Body of pancreas (tissue), 4 donors: ENCODE data around the gene LRRC23. TPM values are rescaled to one million over a fixed set of nuclear protein-coding genes. Genes with fewer than 3 reads are reported as not detected.

ENCODE experiments used
- ATAC-seq: fragments of 150-250 bp; one replicate; pipeline ENCODE4 v1.9.1; 2016
- DNase-seq, 4 donors: peaks; one replicate each; pipeline ENCODE4 v3.0.0-alpha.2; 2019
- H3K27ac ChIP-seq, 4 donors: fragments of 200-600 bp; sonication (generic); 1 replicate in 3 of 4; 2 replicates in 1 of 4; pipeline versions ENCODE4 v1.5.1 to v1.6.1; 2016 to 2019; ENCODE audit warnings: mild to moderate bottlenecking in 1 of 4, mixed read lengths in 1 of 4, moderate library complexity in 1 of 4
- H3K27me3 ChIP-seq, 2 donors: fragments of 200-600 bp; sonication (generic); one replicate each; pipeline ENCODE4 v1.6.0; 2016; ENCODE audit warnings: mild to moderate bottlenecking in 1 of 2
- H3K36me3 ChIP-seq, 2 donors: fragments of 200-600 bp; sonication (generic); replicated peaks in 1 of 2; 2 replicates each; pipeline ENCODE4 v1.5.1; 2016; ENCODE audit warnings: low read depth in 2 of 2; ENCODE audit not compliant: insufficient read depth in 1 of 2
- H3K4me1 ChIP-seq: fragments of 200-600 bp; sonication (generic); one replicate; pipeline ENCODE4 v1.6.0; 2016
- H3K4me3 ChIP-seq, 2 donors: fragments of 200-600 bp; sonication (generic); 1 replicate in 1 of 2; 2 replicates in 1 of 2; pipeline ENCODE4 v1.5.1; 2016 to 2019
- H3K9me3 ChIP-seq, 3 donors: fragments of 200-600 bp; sonication (generic); 1 replicate in 2 of 3; 2 replicates in 1 of 3; pipeline ENCODE4 v1.5.1; 2016
- CTCF ChIP-seq, 7 experiments: fragments of 450-650 bp in 4 of 7; fragments of 200-600 bp in 3 of 7; sonication (generic) in 3 of 7; IDR thresholded peaks; one replicate each; pipeline ENCODE4 v1.5.1; 2016 to 2019; ENCODE audit warnings: antibody characterized with exemption in 7 of 7
- POLR2A ChIP-seq, 3 donors: fragments of 450-650 bp; IDR thresholded peaks; one replicate each; pipeline ENCODE4 v1.6.1; 2016; ENCODE audit warnings: antibody characterized with exemption in 3 of 3, mild to moderate bottlenecking in 2 of 3
- WGBS, 2 donors: methylation state at CpG; one replicate each; pipeline ENCODE4 v1.1.5; 2017; 5-methylcytosine and 5-hydroxymethylcytosine counted together
- intact Hi-C: fragments of 100-400 bp; cut with DNase I; formaldehyde crosslinking; loops from one replicate; pipeline ENCODE4 v1.15.1; 2023
- total RNA-seq, 2 donors: library from RNA; depleted of rRNA; stranded (reverse); fragments of >200 nt; gene quantifications; one replicate each; pipeline ENCODE4 v1.1.0, GENCODE V29; 2016

Gene LRRC23
- total RNA-seq, 2 donors from 2014 or later = 7.0 to 21.1 TPM

- peak; percentile 19 to 61 (median 61) for TF ChIP-seq POLR2A (IDR thresholded peaks at IDR 0.05)
- TF ChIP-seq CTCF (IDR thresholded peaks at IDR 0.05) = no peak
- Histone ChIP-seq H3K4me1 (peaks cover 58% of the 10 kb centered on the region), H3K27ac (peak within 1 kb of the TSS; percentile 88 to 94 (median 93)), H3K4me3 (peak within 1 kb of the TSS; percentile 62 to 77), H3K9me3 (no peaks in the 10 kb centered on the region), H3K27me3 (no peaks in the 10 kb centered on the region), H3K36me3 (no peaks in the 10 kb centered on the region)
- ATAC-seq = peak; percentile 50
- WGBS, 2 donors = 0 to 2% methylated on average over 41 to 59 of the region's 66 CpGs
- peak; percentile 71 to 75 (median 72) for DNase-seq
- intact Hi-C loops = no loop called here
Measured at GRCh38 chr12:6927379-6928021, 22.9 kb downstream of the LRRC23 start, which contains the start of gene ATN1. TSS of gene ATN1 (plus strand) at chr12:6927959. CDS start at chr12:6934002, 6,043 bp downstream.

DNA sequence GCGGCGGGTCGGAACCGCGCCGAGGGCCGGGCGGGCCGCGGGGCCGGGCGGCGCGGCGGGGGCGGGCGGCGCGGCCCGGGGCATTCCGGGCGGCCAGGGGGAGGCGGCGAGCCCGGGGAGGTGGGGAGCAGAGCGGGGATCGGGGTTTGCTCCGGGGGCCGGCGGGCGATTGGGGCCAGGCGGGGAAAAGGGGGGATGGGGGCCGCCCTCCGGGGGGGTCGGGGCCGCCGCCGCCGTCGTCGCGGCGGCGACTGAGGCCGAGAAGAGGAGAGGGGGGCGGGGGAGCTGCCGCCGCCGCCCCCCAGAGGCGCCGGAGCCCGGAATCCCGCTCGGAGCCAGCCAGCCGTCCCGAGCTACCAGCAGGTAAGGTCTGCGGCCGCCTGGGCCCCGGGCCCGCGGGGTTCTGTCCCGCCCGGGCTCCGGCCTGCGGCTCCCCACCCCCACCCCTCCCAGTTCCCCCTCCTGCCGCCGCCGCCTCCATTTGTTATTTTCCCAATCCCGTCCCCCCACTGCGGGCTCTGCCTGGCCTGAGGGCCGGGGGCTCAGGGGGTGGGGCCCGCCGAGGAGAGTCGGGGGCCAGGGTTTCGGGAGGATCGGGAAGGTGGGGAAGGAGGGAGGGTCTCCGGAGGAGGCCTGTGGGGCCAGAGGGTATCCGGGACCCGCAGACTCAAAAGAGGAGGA, 23.5 kb downstream of the LRRC23 start:
- no peak for TF ChIP-seq CTCF (IDR thresholded peaks at IDR 0.05)
- no peak for TF ChIP-seq POLR2A (IDR thresholded peaks at IDR 0.05)
- ATAC-seq (peak; percentile 9), DNase-seq (peak in 2 of 4 donors; percentile 40 to 51)
- WGBS, 2 donors = 1% methylated on average over 10 to 33 of the region's 79 CpGs
- Histone ChIP-seq H3K36me3 (no peaks in the 10 kb centered on the region), H3K4me3 (peak overlapping the region; percentile 50 to 77), H3K27ac (peak overlapping the region; percentile 87 to 93 (median 90)), H3K4me1 (peaks cover 58% of the 10 kb centered on the region), H3K9me3 (no peaks in the 10 kb centered on the region), H3K27me3 (no peaks in the 10 kb centered on the region)
- intact Hi-C loops = no loop called here

GRCh38 chr12:6928703-6929407, 24.2 kb downstream of the LRRC23 start:
- DNase-seq (no peak), ATAC-seq (no peak)
- WGBS, 2 donors = 6 to 7% methylated on average over 19 of the region's 19 CpGs
- Histone ChIP-seq H3K36me3 (no peaks in the 10 kb centered on the region), H3K4me3 (peak overlapping the region; percentile 50 to 77), H3K9me3 (no peaks in the 10 kb centered on the region), H3K4me1 (peaks cover 58% of the 10 kb centered on the region), H3K27ac (peak overlapping the region; percentile 87 to 93 (median 90)), H3K27me3 (no peaks in the 10 kb centered on the region)
- TF ChIP-seq CTCF (IDR thresholded peaks at IDR 0.05) (no peak), POLR2A (IDR thresholded peaks at IDR 0.05) (no peak)
- intact Hi-C loops = no loop called here

DNA sequence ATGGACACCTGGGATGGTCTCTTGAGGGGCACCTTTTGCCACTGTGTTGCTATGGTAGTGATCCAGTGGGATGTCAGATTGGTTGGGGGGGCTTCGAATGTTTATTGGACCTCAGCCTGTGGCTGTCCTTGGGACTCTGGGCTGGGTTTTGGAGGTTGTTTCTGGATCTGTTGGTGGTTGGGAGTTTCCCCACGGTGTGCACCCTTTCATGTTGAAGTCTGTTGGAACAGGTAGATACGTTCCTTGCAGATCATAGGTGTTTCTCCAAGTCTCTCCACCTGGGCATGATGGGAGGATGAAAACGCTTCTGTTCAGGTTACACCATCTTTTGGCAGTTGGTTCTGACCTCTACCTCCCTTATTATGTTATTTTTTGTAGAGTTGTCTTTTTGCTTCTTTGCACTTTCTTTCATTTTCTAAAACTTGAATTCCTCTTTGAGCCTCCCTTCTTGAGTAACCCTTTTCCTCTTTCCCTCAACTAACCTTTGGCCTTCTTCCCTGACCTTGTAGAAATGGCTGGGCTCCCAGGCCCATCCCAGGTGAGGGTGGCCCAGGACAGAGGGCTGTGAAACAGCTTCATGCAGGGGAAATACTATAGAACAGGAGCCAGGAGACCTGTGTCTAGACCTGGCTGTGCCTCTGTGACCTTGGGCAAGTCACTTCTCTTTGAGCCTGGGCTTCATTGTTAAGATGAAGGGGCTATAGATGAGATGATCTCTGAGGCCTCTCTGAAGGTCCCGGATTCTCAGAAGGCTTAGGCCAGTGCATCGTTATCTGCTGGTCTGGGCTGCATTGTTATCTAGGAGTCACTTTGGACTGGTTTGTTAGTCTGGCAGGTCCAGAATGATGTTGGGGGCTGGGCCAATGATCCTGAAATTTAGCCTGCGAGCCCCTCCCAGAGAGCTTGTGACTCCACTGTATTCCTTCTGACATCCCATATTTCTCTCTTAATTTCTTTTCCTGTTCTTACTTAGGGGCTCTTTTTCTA, 25.1 kb downstream of the LRRC23 start:
- Histone ChIP-seq H3K4me3 (no peak overlapping the region), H3K9me3 (no peaks in the 10 kb centered on the region), H3K27me3 (no peaks in the 10 kb centered on the region), H3K4me1 (peaks cover 54% of the 10 kb centered on the region), H3K36me3 (no peaks in the 10 kb centered on the region), H3K27ac (peak overlapping the region; percentile 87 to 93 (median 90))
- intact Hi-C loops = no loop called here
- DNase-seq (no peak), ATAC-seq (no peak)
- TF ChIP-seq POLR2A (IDR thresholded peaks at IDR 0.05) = no peak
- TF ChIP-seq CTCF (IDR thresholded peaks at IDR 0.05) = no peak
- WGBS, 2 donors = 31 to 32% methylated on average over 6 to 7 of the region's 7 CpGs
